Natural killer cell (primary cell): ENCODE data around the gene PYGM. TPM values are rescaled to one million over a fixed set of nuclear protein-coding genes. Genes with fewer than 3 reads are reported as not detected.

Experiments
- ATAC-seq, 3 donors: fragments of 150-1000 bp in 2 of 3; fragments of 200-7000 bp in 1 of 3; cut with Tn5 transposase; 1 replicate in 1 of 3; 2 replicates in 2 of 3; pipeline ENCODE4 v1.10.0; 2021; ENCODE audit warnings: mild to moderate bottlenecking in 2 of 3, moderate library complexity in 2 of 3
- DNase-seq, 2 donors: peaks; one replicate each; pipeline versions ENCODE4 v3.0.0 to v3.0.0-alpha.2; 2013 to 2021; ENCODE audit warnings: mixed read lengths in 1 of 2
- H3K27ac ChIP-seq: one replicate; pipeline ENCODE4 v1.5.1; 2013; ENCODE audit warnings: mild to moderate bottlenecking, low read length
- H3K27me3 ChIP-seq: one replicate; pipeline ENCODE4 v1.6.1; 2013; ENCODE audit warnings: low read length; ENCODE audit not compliant: control insufficient read depth, insufficient read depth
- H3K36me3 ChIP-seq: one replicate; pipeline ENCODE4 v1.6.1; 2013; ENCODE audit warnings: low read length; ENCODE audit not compliant: control insufficient read depth, insufficient read depth
- H3K4me1 ChIP-seq: one replicate; pipeline ENCODE4 v1.6.1; 2013; ENCODE audit warnings: low read length; ENCODE audit not compliant: control insufficient read depth, insufficient read depth
- H3K4me3 ChIP-seq: one replicate; pipeline ENCODE4 v1.5.1; 2013; ENCODE audit warnings: low read length
- H3K9me3 ChIP-seq: one replicate; pipeline ENCODE4 v1.6.1; 2013; ENCODE audit warnings: low read length; ENCODE audit not compliant: control insufficient read depth, insufficient read depth
- H3K27ac Mint-ChIP-seq, 2 donors: one replicate each; pipeline ENCODE4 v1.8.0; 2022; ENCODE audit warnings: mild to moderate bottlenecking in 2 of 2, mixed read lengths in 2 of 2, moderate library complexity in 1 of 2
- H3K27me3 Mint-ChIP-seq, 2 donors: one replicate each; pipeline ENCODE4 v1.8.0; 2022; ENCODE audit warnings: low read depth in 2 of 2, mixed read lengths in 2 of 2
- H3K36me3 Mint-ChIP-seq: one replicate; pipeline ENCODE4 v1.8.0; 2022; ENCODE audit warnings: mixed read lengths
- H3K4me1 Mint-ChIP-seq, 2 donors: one replicate each; pipeline ENCODE4 v1.8.0; 2022; ENCODE audit warnings: mixed read lengths in 2 of 2
- H3K4me3 Mint-ChIP-seq: one replicate; pipeline ENCODE4 v1.8.0; 2022; ENCODE audit warnings: mild to moderate bottlenecking, moderate library complexity, mixed read lengths
- H3K9me3 Mint-ChIP-seq, 2 donors: one replicate each; pipeline ENCODE4 v1.8.0; 2022; ENCODE audit warnings: mixed read lengths in 2 of 2
- CTCF ChIP-seq: fragments of 200-600 bp; IDR thresholded peaks from one replicate; pipeline ENCODE4 v1.8.0; 2022; ENCODE audit warnings: antibody characterized with exemption
- WGBS: methylation state at CpG from one replicate; pipeline ENCODE4 v1.1.7; 2013; ENCODE audit warnings: missing lambda C conversion rate; ENCODE audit not compliant: insufficient coverage; 5-methylcytosine and 5-hydroxymethylcytosine counted together
- intact Hi-C: fragments of 100-400 bp; cut with micrococcal nuclease; formaldehyde crosslinking; loops from one replicate; pipeline ENCODE4 v1.14.2; 2022
- total RNA-seq, 4 donors: library from RNA; stranded (reverse); fragments of 120-200 nt in 1 of 4; gene quantifications; one replicate each; pipeline versions ENCODE4 v1.2.3 to v1.2.4, GENCODE V29; 2013 to 2022

PYGM gene
- total RNA-seq, 3 donors from 2014 or later (not counting 1 experiment from before 2014, with no cell fraction given) = 4.1 to 8.4 (median 6.1) TPM

- peak overlapping the region; percentile 44 for H3K27ac ChIP-seq
- H3K4me1 Mint-ChIP-seq = peaks cover 61 to 72% of the 10 kb centered on the region in 2 donors
- H3K27ac Mint-ChIP-seq = peak overlapping the region; percentile 95 to 96
- no peaks in the 10 kb centered on the region for H3K27me3 Mint-ChIP-seq
- peaks cover 20% of the 10 kb centered on the region for H3K36me3 ChIP-seq
- H3K4me3 ChIP-seq = no peak overlapping the region
- peaks cover 12% of the 10 kb centered on the region for H3K36me3 Mint-ChIP-seq
- 54% methylated on average over 7 of the region's 7 CpGs for WGBS
- ATAC-seq = no peak
- H3K4me3 Mint-ChIP-seq = peak overlapping the region; percentile 79
- TF ChIP-seq CTCF = no peak
- H3K4me1 ChIP-seq = peaks cover 85% of the 10 kb centered on the region
- intact Hi-C loops = no loop called here
- no peaks in the 10 kb centered on the region for H3K9me3 Mint-ChIP-seq
- DNase-seq = no peak
- H3K9me3 ChIP-seq = no peaks in the 10 kb centered on the region
- H3K27me3 ChIP-seq = no peaks in the 10 kb centered on the region
Measured at GRCh38 chr11:64760759-64761420, 1.1 kb upstream of the PYGM start.

- peak overlapping the region; percentile 40 for H3K27ac ChIP-seq
- no peak for TF ChIP-seq CTCF
- H3K4me3 ChIP-seq = no peak overlapping the region
- H3K27me3 Mint-ChIP-seq = no peaks in the 10 kb centered on the region
- no peaks in the 10 kb centered on the region for H3K27me3 ChIP-seq
- peaks cover 69% of the 10 kb centered on the region for H3K4me1 ChIP-seq
- DNase-seq = no peak
- peaks cover 48 to 56% of the 10 kb centered on the region in 2 donors for H3K4me1 Mint-ChIP-seq
- H3K36me3 ChIP-seq = peaks cover 8% of the 10 kb centered on the region
- H3K36me3 Mint-ChIP-seq = peaks cover under 1% of the 10 kb centered on the region
- H3K4me3 Mint-ChIP-seq = no peak overlapping the region
- intact Hi-C loops = no loop called here
- 87% methylated on average over 21 of the region's 21 CpGs for WGBS
- no peaks in the 10 kb centered on the region for H3K9me3 ChIP-seq
- H3K27ac Mint-ChIP-seq = peak overlapping the region; percentile 95 to 96
- no peak for ATAC-seq
- H3K9me3 Mint-ChIP-seq = no peaks in the 10 kb centered on the region
Measured at GRCh38 chr11:64759131-64759721, 548 bp downstream of the PYGM start.

- H3K4me1 ChIP-seq = peaks cover 61% of the 10 kb centered on the region
- Mint-ChIP-seq H3K4me3 (no peak overlapping the region), H3K27ac (peak overlapping the region; percentile 18 to 95), H3K4me1 (peaks cover 40 to 53% of the 10 kb centered on the region in 2 donors), H3K27me3 (no peaks in the 10 kb centered on the region), H3K9me3 (no peaks in the 10 kb centered on the region), H3K36me3 (no peaks in the 10 kb centered on the region)
- H3K9me3 ChIP-seq = no peaks in the 10 kb centered on the region
- no peaks in the 10 kb centered on the region for H3K27me3 ChIP-seq
- intact Hi-C loops = no loop called here
- no peak for TF ChIP-seq CTCF
- ATAC-seq (no peak), DNase-seq (no peak)
- WGBS = 98% methylated on average over 13 of the region's 15 CpGs
- peaks cover 10% of the 10 kb centered on the region for H3K36me3 ChIP-seq
- no peak overlapping the region for H3K4me3 ChIP-seq
- no peak overlapping the region for H3K27ac ChIP-seq
Measured at GRCh38 chr11:64758330-64759079, 1.3 kb downstream of the PYGM start.
